Muscle layer of duodenum (tissue), 2 donors: Measurements from ENCODE around the gene B3GNT9.
A peak's percentile ranks its signal among the peaks of the same experiment; 100 is the strongest.

Experiments used
- H3K27ac ChIP-seq: one replicate; pipeline ENCODE4 v1.7.0; 2013; ENCODE audit warnings: mild to moderate bottlenecking, low read length
- H3K27me3 ChIP-seq: one replicate; pipeline ENCODE4 v1.7.0; 2013; ENCODE audit warnings: low read depth, mild to moderate bottlenecking, control low read depth, low read length
- H3K36me3 ChIP-seq, 2 donors: one replicate each; pipeline ENCODE4 v1.7.0; 2013; ENCODE audit warnings: low read length in 2 of 2, control low read depth in 1 of 2, mild to moderate bottlenecking in 1 of 2; ENCODE audit not compliant: insufficient read depth in 2 of 2, control insufficient read depth in 1 of 2
- H3K4me1 ChIP-seq, 2 donors: one replicate each; pipeline ENCODE4 v1.7.0; 2013; ENCODE audit warnings: low read length in 2 of 2, mild to moderate bottlenecking in 2 of 2, control low read depth in 1 of 2, moderate library complexity in 1 of 2; ENCODE audit not compliant: insufficient read depth in 2 of 2, control insufficient read depth in 1 of 2
- H3K4me3 ChIP-seq, 2 donors: one replicate each; pipeline ENCODE4 v1.7.0; 2013; ENCODE audit warnings: low read length in 2 of 2, low read depth in 1 of 2, mild to moderate bottlenecking in 1 of 2
- H3K9me3 ChIP-seq, 2 donors: one replicate each; pipeline ENCODE4 v1.7.0; 2013; ENCODE audit warnings: low read length in 2 of 2, control low read depth in 1 of 2, mild to moderate bottlenecking in 1 of 2; ENCODE audit not compliant: control insufficient read depth in 1 of 2
- donor health status: healthy.

The B3GNT9 gene

DNA sequence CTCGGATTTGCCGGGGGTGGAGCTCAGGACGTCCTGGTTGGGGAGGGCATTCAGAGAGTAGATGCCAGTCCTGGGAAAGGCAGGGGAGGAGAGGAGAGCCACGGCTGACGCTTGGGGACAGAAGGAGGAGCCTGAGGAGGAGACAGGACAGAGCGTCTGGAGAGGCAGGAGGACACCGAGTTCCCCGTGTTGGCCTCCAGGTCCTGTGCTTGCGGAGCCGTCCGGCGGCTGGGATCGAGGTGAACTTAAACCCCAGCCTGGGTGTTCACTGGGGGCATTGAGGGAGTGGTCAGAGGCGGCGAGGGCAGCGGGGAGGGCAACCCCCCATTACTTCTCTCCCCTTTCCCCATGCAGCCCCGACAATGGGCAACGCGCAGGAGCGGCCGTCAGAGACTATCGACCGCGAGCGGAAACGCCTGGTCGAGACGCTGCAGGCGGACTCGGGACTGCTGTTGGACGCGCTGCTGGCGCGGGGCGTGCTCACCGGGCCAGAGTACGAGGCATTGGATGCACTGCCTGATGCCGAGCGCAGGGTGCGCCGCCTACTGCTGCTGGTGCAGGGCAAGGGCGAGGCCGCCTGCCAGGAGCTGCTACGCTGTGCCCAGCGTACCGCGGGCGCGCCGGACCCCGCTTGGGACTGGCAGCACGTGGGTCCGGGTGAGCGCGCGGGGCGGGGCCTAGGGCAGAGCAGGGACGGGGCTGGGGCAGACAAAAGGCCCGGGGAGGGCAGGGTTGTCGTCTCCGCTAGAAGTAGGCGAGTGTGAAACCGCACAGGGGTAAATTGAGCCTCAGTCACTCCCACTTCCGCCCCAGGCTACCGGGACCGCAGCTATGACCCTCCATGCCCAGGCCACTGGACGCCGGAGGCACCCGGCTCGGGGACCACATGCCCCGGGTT lies 23.3 kb upstream of the B3GNT9 start:
- Histone ChIP-seq H3K4me1 (peaks cover 24 to 50% of the 10 kb centered on the region in 2 donors), H3K27ac (peak overlapping the region; percentile 67), H3K36me3 (no peaks in the 10 kb centered on the region), H3K9me3 (no peaks in the 10 kb centered on the region), H3K27me3 (no peaks in the 10 kb centered on the region), H3K4me3 (peak overlapping the region; percentile 58 to 61)

- H3K9me3 ChIP-seq = no peaks in the 10 kb centered on the region
- H3K27ac ChIP-seq = peak overlapping the region; percentile 67
- H3K4me1 ChIP-seq = peaks cover 24 to 50% of the 10 kb centered on the region in 2 donors
- H3K27me3 ChIP-seq = no peaks in the 10 kb centered on the region
- no peaks in the 10 kb centered on the region for H3K36me3 ChIP-seq
- peak overlapping the region; percentile 58 to 61 for H3K4me3 ChIP-seq
Observed at GRCh38 chr16:67173323-67173722, 22.5 kb upstream of the B3GNT9 start.

- peaks cover 24 to 40% of the 10 kb centered on the region in 2 donors for H3K4me1 ChIP-seq
- H3K27ac ChIP-seq = peak overlapping the region; percentile 66
- H3K36me3 ChIP-seq = no peaks in the 10 kb centered on the region
- H3K4me3 ChIP-seq = peak overlapping the region; percentile 27 to 65
- H3K27me3 ChIP-seq = no peaks in the 10 kb centered on the region
- H3K9me3 ChIP-seq = no peaks in the 10 kb centered on the region
Observed at GRCh38 chr16:67170949-67171649, 20.3 kb upstream of the B3GNT9 start.

GRCh38 chr16:67170168-67170948 lies 19.6 kb upstream of the B3GNT9 start, which contains the start of gene NOL3:
Gene NOL3, plus strand, starts transcription at chr16:67170538.
- Histone ChIP-seq H3K36me3 (no peaks in the 10 kb centered on the region), H3K4me1 (peaks cover 24 to 44% of the 10 kb centered on the region in 2 donors), H3K27me3 (peaks cover 4% of the 10 kb centered on the region), H3K27ac (peak within 1 kb of the TSS; percentile 66), H3K4me3 (peak within 1 kb of the TSS; percentile 48 to 65), H3K9me3 (no peaks in the 10 kb centered on the region)

DNA sequence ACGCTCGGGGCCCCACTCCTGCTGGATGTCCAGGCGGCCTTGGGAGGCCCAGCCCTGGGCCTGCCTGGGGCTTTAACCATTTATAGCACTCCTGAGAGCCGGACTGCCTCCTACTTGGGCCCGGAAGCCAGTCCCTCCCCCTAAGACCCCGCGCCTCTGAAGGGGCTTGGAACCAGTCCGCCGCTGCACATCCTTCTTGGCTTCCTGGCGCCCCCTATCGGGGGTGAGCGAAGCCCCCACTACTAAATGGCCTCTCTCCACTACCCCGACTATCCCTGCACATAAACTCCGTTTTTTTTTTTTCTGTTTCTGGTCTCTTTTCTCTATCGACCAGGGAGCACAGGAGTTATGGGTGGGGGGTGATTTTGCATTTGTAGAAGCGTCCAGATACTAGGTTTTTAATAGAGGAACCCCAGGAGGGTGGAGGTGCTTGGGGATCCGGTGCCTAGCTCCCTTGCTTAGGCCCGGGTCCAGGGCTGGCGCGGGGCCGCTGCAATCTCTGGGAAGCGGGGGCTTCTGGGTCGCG lies 18.9 kb upstream of the B3GNT9 start:
- Histone ChIP-seq H3K9me3 (no peaks in the 10 kb centered on the region), H3K27ac (peak overlapping the region; percentile 60), H3K36me3 (no peaks in the 10 kb centered on the region), H3K4me3 (peak overlapping the region; percentile 48 to 65), H3K4me1 (peaks cover 24 to 47% of the 10 kb centered on the region in 2 donors), H3K27me3 (peaks cover 9% of the 10 kb centered on the region)

- H3K27me3 ChIP-seq = peaks cover 9% of the 10 kb centered on the region
- no peak overlapping the region for H3K4me3 ChIP-seq
- H3K9me3 ChIP-seq = no peaks in the 10 kb centered on the region
Observed at GRCh38 chr16:67169011-67169451, 18.2 kb upstream of the B3GNT9 start.

GRCh38 chr16:67167588-67167987 lies 16.8 kb upstream of the B3GNT9 start:
- Histone ChIP-seq H3K27me3 (peaks cover 17% of the 10 kb centered on the region), H3K4me1 (peaks cover 18 to 52% of the 10 kb centered on the region in 2 donors), H3K27ac (no peak overlapping the region), H3K36me3 (no peaks in the 10 kb centered on the region), H3K4me3 (no peak overlapping the region), H3K9me3 (no peaks in the 10 kb centered on the region)

More at GRCh38 chr16:67169011-67169451, 18.2 kb upstream of the B3GNT9 start:
- Histone ChIP-seq H3K27ac (no peak overlapping the region), H3K36me3 (no peaks in the 10 kb centered on the region), H3K4me1 (peaks cover 24 to 47% of the 10 kb centered on the region in 2 donors)

DNA sequence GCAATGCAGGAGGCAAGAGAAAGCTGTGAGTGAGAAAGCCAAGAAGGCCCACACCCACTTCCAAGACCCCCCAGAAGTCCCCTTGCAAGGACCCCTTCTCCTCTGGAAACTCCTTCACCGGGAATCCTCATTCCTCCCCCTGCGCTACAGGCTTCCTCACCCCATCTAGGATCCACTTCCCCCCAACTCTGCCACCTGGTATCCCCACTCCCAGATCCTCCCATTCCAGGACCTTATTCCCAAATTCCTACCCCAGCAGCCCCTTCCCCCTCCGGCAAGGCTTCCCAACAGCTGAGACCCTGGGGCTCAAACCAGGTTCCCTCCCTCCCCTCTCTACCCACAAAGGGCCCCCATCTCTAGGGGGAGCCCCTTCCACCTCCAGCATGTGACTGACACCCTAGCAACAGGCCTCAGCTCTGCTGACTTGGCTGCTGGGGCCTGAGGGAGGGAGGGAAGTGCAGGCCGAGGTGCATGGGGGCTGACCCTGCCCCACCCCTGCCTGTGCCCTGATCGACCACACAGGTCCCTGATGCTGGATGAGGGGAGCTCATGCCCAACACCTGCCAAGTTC lies 15.9 kb upstream of the B3GNT9 start:
- Histone ChIP-seq H3K9me3 (no peaks in the 10 kb centered on the region), H3K36me3 (no peaks in the 10 kb centered on the region), H3K4me1 (peaks cover 23 to 57% of the 10 kb centered on the region in 2 donors), H3K27me3 (peaks cover 17% of the 10 kb centered on the region), H3K4me3 (no peak overlapping the region), H3K27ac (no peak overlapping the region)

- Histone ChIP-seq H3K27ac (no peak overlapping the region), H3K27me3 (peaks cover 17% of the 10 kb centered on the region), H3K9me3 (no peaks in the 10 kb centered on the region), H3K4me1 (peaks cover 22 to 63% of the 10 kb centered on the region in 2 donors), H3K36me3 (no peaks in the 10 kb centered on the region), H3K4me3 (no peak overlapping the region)
Observed at GRCh38 chr16:67166110-67166547, 15.3 kb upstream of the B3GNT9 start.
